Stimulated activated CD4-positive, alpha-beta T cell treated with anti-CD3 and anti-CD28 coated beads, Interleukin-4, amount 100 ng/mL, for 4 hours (primary cell): Measurements from ENCODE around the gene ELAVL1.
"Not testable (repeated sequence)": the region's sequence is repeated elsewhere in the genome, so short reads cannot be mapped to it uniquely, and the experiment has no call there.

Source experiments
- DNase-seq, 2 experiments: peaks; one replicate each; pipeline ENCODE4 v3.0.0-alpha.2; 2020

Gene ELAVL1

DNA sequence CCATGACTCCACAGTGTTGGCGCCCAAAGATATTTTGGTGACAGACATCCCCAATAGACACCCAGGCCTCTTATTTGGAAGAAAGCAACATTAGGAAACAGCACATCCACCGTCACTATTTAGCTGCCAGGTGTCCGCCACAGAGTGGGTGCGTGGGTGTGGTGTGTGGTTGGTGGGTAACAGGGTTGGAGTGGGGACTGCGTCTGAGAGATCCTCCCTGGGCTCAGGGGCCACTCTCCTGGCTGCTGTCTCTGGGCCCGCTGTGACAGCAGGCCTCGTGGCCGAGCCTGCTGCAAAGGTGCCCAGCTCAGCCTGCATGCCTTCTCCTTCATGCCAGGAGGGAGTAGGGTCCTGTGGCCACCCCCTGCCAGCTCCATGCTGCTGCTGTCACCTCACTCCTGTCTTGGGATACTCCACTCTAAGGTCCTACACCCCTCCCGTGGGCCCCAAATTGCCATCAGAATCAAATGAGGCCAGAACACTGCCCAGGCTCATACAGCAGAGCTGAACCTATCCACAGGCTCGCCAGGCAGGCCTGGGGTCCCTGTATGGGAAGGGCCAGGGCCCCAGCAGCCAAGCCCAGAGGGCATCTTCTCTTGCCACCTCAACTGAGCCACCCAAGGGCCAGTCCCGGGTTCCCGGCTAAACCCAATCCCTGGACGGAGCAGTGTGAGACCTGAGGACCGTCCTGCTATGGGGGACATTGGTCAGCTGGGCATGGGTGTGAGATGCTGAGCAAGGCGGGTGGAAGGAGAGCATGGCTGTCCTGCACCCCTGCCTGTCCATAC, 37.2 kb downstream of the ELAVL1 start:
- DNase-seq, result no peak

DNA sequence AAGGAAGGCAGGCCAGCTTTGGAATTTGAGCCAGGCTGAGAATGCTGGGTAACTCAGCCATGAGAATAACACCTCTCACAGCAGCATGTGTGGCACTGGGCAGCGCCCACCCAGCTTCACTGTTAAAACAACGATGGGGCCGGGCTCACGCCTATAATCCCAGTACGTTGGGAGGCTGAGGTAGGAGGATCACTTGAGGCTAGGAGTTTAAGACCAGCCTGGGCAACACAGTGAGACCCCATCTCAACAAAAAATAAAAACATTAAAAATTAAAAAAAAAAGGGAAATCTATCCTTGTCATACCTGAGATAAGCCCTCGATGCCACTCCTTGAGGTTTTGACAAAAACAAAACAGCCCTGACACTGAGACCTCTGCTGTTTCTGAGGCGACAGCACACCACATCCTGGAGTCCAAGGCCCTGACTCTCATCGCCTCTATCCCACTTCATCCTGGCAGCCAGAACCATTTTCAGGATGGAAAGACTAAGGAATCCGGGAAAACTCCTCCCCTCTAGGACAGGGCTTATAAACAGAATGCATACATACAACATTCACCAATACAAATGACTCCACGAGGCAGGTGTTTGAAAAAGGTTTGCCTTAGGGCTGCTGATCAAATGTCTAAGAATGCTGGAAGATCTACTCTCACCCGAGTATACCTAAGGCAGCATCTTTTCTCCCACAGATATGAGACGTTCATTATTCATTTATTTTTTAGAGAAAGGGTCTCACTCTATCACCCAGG, 39.3 kb downstream of the ELAVL1 start:
- no peak for DNase-seq

DNA sequence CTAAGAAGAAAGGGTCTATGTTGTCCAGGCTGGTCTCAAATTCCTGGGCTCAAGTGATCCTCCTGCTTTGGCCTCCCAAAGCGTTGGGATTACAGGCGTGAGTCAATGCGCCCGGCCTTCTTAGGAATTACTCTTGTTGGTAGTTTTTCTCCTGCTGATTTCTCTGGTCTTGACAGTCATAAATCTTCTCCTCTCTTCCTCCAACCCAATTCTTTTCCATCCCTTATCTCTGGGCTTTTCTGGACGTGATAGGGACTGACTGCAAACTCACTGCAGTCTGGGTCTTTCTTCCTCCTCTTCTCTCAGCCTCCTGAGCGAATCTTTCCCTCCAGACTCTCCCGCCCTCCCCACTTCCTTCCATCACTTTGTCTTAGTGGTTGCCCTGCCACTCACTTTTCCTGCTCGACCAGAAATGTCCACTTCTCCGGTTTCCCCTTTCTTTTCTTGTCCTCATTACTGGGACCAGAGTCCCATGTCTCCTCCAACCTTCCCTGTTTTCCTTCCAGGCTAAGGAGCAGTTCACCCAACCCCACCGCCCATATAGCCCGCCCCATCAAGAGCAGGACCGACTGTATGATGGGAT, 40.1 kb downstream of the ELAVL1 start:
- no peak for DNase-seq

DNA sequence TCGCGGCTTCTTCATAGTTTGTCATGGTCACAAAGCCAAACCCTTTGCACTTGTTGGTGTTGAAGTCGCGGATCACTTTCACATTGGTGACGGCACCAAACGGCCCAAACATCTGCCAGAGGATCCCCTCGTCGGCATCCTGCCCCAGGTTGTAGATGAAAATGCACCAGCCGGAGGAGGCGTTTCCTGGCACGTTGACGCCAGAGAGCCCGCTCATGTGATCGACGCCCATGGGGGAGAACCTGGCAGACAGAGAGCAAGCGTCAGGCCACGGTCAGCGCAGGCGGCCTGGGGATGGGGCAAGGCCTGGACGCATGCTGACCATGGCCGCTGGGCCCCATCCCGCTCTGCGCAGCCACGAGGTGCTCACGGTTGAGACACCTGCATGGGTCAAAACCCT, 41.9 kb downstream of the ELAVL1 start:
- DNase-seq, result no peak

DNA sequence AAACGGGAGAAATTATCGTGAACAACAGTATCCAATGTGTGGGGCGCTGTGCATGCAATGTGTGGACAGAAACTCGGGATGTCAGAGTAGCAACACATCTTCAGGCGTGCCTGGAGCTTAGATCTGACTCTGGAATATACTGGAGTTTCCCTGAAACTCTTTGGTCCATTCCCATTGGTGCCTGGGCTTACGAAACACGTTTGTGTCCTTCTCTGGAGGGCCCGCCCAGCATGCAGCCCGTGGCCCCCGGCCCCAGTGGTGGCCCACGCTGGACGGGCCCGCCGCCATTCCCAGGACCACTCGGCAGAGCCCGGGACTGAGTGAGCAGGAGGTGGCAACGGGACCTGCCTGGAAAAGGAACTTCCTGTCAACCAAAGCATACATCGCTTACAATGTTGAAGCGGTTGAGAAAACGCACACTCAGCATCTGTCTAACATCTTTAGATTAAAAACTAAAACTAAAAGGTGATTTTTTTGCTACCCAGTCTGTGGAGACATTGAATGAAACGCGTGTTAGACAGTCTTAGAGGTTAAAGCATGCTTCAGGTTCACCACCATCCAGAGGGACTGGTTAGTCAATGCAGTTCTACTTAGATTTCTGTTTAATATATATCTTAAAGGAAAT, 42.7 kb downstream of the ELAVL1 start:
- DNase-seq, result no peak

DNA sequence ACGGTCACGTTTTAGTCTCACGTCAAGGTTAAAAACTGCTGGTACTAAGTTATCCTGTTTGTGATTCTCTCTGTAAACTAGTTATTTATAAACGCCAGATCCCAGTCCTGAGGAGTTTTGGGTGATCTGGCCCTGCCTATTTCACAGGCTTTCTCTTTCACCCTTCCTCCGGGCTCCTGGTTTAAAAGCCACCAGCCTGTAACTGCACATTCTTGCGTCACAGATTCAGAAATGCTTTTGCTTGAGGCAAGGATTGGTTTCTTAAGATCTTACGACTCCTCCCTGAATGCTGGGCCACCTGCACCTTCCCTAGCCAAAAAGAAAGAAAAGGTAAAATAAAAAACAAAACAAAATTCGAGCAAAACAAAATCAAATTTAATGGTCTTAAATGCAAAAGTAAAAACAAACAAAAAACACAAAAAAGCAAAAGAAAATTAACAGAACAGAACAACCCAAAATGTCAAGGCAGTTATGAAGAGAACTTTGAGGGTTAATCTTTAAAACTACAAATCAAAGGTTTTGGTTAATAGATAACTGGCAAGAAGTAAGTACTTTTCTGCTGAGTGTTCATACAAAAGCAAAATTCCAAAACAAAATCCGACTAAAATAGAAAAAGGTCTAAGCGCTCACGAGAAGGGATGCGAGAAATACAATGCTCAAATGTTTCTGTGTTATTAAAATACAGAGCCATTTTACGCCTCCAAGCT, 43.4 kb downstream of the ELAVL1 start:
- no peak for DNase-seq

DNA sequence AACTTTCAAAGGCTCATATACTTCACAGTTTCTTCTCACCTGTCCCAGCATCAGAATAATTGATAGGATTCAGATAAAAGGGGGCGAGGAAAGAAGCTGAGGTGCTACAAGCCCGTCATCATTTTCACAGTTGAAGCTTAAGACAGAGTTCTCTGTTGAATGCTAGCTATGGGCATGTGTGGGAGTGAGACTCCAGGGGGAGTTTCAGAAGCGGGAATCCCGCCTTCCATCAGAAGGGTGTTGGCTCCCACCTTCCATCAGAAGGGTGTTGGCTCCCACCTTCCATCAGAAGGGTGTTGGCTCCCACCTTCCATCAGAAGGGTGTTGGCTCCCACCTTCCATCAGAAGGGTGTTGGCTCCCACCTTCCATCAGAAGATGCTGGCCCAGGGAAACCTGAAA, 44.4 kb downstream of the ELAVL1 start:
- not testable (repeated sequence) for DNase-seq

DNA sequence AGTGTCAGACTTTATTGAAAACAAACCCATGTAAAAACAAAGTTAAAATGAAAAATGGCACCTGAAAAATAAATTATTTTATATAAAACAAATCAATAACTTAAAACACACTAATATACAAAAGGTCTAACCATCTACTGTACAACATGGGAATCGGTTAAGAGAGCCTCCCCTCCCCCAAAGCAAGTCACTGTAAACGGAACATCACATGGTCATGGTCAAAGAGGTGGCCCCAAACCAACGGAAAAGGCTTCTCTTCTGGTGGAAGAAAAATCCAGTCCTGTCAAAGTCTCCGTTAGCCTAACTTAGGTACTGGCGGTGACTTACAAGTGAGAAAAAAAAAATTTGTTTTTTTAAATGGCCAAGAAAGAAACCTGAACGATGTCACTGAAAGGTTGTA, 46.2 kb downstream of the ELAVL1 start:
- no peak for DNase-seq

DNA sequence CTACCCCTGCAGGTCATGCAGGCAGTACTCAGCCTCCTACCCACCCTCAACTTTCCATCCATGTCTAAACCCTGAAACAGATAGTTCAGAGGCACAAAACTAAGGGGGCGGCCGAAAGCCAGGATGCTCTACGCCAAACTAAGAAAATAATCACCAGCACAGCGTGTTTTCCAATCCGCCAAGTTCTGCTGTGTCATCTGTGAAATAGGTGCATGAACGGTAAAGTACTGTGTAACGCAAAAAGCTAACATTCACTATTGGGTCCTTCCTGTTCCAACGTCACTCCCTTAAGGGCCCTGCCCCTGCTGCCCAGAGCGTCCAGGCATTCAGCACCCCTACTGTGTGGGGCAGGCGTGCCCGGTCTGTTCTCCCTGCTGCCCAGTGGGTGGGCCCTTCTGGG, 49.7 kb downstream of the ELAVL1 start:
- no peak for DNase-seq

DNA sequence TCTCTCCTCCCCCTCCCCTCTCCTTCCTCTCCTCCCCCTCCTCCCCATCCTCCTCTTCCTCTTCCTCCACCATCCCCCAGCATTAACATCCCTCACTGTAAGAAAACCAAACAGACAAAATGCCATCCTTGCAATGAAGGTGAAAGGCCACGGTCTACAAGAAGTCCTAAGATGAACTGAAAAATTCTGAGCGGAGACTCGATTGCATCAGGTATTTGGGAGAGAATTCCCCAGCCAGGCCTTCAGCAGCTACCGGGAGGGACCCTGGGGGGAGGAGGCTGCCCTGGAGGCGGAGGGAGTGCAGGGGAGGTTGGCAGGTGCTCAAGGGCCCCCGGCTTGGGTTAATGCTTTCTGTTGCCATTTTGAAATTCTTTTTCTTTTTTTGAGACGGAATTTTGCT, 51.9 kb downstream of the ELAVL1 start:
- no peak for DNase-seq

DNA sequence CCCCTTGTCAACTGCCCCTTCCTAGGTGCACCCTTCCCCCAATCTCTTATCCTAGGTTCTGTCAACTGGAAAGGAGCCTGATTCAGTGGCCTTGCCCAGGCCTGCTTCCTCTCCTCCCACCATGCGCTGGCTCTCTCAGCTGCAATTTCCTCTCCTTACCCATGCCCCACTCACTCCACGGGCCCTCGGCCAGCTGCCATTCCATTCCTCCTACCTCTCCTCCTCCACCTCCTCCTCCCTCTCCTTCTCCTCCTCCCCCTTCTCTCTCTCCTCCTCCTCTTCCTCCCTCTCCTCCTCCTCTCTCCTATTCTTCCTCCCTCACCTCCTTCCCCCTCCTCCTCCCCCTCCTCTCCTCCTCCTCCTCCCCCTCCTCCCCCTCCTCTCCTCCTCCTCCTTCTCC, 52.4 kb downstream of the ELAVL1 start:
- no peak for DNase-seq

DNA sequence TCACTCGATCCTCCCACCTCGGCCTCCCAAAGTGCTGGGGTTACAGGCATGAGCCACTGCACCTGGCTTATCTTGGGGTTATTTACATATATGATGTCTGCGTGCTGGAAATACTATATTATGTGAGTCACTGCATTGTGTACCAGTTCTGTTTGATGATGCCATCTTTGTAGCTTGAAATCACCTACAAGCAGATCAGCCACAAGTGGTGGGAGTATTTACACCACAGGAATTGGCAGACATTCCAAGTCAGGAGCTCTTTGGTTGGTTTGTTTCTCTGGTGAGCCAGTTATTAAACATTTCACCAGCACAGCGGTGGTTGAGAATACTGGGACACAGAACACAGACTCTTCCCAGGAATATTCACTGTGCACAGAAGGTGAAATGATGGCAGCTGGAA, 57.5 kb downstream of the ELAVL1 start:
- no peak for DNase-seq

DNA sequence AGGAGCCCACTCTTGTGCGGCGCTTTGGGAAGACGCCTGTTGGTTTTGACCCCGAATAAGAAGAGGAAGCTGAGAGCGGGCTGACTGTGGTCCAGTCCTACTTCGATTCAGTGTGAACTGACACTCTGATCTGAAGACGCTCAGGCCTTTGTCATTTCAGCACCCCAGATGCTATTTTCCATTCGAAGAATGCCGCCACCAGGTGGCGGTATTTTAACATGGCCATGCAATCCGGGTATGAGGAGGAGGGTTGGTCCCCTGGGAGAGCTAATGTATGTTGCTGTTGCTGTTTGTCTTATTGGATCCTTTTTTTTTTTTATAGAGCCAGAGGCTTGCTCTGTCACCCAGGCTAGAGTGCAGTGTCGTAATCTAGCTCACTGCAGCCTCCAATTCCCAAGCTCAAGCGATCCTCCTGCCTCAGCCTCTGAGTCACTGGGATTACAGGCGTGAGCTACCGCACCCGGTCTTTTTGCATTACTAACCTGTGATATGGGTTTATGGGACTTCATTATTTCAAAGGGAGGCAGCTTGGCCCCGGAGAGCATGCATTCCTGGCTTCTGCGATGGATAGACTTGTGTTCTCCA, 61.2 kb downstream of the ELAVL1 start:
- peak; percentile 83 for DNase-seq

DNA sequence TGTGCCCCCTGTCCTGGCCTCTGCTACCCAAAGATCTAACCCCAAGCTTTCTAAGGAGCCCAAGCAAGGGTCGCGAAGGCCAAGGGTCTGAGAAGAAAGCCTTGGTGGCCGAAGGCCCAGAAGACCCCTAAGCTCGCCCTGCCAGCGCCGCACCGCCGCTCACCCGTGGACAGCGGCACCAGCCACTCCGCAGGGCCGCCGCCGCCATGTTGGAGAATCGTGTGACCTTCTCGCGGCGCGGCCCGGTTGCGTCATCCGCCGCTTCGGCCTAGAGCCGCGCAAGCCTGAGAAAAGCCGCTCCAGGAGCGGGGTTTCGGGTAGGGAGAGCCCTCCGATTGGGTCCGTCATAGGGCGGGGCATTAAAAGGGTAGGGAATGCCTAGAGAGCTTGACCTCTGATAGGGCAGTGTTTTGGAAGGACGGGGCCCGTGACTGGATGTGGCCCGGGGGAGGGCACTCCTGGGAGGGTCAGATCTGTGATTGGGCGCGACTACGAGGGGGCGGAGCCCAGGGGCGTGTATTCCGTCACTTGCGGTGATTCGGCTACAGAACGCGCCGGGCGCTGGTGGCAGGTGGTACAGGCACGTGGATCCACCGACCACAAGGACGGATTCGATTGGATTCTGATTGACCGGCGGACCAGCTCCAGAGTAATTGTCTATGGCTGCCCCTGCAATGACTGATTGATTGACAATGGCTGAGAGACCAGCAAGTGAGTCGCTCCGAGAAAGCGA, 61.8 kb downstream of the ELAVL1 start, which contains the start of gene TIMM44:
TSS of gene TIMM44 (minus strand) at position 223 of the 733 bp plus-strand sequence. CDS start at position 208, 15 bp downstream.
- peak; percentile 96 to 100 for DNase-seq

DNA sequence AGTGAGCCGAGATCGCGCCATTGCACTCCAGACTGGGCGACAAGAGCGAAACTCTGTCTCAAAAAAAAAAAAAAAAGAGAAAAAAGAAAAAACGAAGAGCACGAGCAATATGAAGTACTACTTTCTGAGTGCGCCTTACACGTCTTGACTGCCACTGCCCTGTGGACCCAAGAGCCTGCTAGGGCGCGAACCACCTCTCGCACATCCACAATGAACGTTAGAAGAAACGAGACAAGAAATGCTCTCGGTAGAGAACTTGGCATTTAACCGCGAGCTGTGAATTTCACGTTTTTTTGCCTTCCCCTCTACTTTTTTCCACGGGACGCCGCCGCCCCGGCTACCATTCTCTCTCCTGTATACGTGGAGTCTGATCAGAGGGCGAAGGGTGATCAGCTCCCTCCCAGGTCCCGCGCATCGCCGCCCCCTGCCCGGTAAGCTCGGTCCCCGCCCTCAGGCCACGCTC, 62.4 kb downstream of the ELAVL1 start:
- no peak for DNase-seq

DNA sequence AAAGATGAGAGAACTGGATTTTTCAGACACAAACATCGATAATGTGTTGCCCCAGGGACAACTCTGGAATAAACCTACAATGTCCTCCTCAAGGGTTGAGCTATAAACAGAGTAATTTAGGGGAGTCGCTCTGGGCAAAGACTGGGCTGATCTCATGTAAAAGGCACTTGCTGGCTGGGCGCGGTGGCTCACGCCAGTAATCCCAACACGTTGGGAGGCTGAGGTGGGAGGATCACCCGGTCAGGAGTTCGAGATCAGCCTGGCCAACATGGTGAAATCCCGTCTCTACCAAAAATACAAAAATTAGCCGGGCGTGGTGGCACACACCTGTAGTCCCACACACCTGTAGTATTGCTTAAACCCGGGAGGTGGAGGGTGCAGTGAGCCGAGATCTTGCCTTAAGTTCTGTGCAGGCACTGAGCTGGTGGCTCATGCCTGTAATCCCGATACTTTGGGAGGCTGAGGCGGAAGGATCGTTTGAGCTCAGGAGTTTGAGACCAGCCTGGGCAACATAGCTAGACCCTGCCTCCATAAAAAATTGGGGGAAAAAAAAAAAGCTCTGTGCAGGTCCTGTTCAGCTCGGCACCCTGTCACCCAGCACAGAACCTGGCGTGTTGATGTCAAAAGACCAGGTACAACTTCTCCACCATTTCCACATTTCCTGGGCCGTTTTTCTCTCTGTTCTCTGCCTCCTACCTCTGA, 63.4 kb downstream of the ELAVL1 start:
- no peak for DNase-seq

DNA sequence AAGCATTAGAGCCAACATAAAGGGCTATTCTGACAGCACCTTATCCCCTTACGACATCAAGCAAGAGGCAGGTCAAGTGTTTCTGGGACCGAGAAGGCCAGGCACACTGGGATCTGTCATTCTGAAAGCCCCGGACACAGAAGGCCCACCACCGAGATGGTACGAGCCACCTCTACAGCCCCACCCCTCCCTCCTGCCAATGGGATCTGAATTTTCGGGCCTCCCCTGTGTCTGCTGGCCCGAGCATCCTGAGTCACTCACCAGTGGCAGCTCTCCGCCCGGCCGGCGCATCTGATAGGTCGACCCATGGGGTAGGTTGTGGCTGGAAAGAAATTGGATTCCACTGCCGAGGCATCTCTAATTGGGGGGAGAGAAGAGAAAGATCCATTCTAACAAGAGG, 64.6 kb downstream of the ELAVL1 start:
- DNase-seq, result no peak

DNA sequence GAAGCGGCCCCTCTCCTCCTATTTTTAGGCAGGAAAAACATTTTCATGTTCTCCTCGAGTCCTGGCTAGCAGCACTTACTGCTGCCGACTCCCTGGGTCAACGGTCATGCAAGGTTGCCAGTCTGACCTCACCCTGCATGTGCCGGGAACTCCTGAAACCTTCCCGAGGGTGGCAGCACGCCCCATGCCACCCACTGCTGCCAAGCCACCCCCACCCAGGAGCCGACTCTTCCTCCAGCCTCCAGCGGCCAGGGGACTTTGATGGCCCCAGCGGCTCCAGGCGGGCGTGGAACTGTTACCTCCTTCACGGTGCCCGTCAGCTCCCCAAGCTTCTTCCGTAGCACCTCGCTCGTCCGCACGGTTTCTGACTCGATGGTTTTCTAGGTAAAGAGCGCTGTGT, 70.7 kb downstream of the ELAVL1 start:
- no peak for DNase-seq

DNA sequence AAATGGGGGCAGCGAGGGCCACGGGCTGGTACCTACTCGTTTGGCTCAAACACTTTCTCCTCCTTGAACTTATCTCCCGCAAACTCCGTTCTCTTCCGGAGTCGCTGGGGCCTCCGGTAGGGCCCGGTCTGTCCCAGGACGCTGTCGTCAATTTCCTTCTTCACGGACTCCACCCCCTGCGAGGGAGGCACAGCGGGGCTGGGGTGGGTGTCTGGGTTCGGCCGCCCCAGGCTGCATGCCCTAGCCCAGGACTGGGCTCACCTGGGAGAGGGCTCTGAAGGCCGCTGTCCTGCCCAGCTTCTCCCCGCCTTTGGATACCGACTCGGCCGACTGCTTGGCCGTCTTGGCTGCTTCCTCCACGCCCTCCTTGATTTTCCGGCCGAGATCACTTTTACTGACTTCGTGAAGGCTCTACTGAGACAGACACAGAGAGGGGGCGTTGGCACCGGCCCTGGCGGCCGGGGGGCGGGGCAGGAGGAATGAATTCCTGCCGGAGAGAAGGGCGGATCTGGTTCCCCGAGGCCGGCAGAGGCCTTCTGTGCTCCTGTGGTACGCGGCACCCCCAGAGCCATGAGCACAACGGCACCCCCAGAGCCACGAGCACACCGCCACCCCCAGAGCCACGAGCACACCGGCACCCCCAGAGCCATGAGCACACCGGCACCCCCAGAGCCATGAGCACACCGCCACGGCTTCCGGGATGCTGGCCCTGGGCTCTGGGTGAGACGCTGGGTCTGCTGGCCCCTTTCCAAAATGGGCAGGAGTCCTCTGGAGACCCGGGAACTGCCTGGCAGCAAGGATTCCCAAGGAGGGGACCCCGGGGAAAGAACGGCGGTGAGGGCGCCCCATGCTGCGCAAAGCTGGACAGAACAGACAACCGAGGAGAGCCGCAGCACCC, 71.4 kb downstream of the ELAVL1 start:
- DNase-seq, result no peak

DNA sequence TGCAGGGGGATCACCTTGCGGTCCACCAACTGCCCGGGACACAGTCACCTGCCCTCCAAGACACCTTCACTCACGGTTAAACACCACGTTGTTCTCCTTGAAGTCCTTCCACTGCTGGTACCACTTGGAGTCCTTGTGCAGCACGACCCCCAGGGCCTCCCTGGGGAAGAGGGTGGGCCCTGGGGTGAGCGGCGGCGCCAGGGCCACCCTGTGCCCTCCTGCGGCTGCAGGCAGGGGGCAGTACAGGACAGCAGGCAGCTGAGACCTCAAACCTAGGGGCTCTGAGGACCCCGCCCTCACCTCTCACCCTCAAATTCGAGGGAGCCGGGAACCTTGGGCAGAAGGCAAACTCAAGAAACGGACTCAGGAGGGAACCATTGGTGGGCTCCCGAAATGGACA, 72.0 kb downstream of the ELAVL1 start:
- DNase-seq, result no peak
